SK-N-SH treated with all-trans-retinoic acid at 6 μM for 48 hours (cell line): Measurements from ENCODE around the gene OR11A1.

Experiments
- BACH2 ChIP-seq: fragments of 250-450 bp; sonication (Bioruptor Pico); IDR thresholded peaks from 2 replicates; pipeline ENCODE4 v1.9.0; 2021; ENCODE audit warnings: mild to moderate bottlenecking, borderline replicate concordance
- CREB5 ChIP-seq: fragments of 250-450 bp; sonication (Bioruptor Pico); IDR thresholded peaks from 2 replicates; pipeline ENCODE4 v1.5.1; 2020; ENCODE audit warnings: low read depth, mild to moderate bottlenecking, moderate library complexity
- ESRRG ChIP-seq: fragments of 250-450 bp; sonication (Bioruptor Pico); IDR thresholded peaks from 2 replicates; pipeline ENCODE4 v1.6.1; 2021; ENCODE audit warnings: mild to moderate bottlenecking
- OSR1 ChIP-seq: fragments of 250-450 bp; sonication (Bioruptor Pico); IDR thresholded peaks from 2 replicates; pipeline ENCODE4 v1.8.0; 2022; ENCODE audit warnings: moderate library complexity, mild to moderate bottlenecking, inconsistent platforms
- PATZ1 ChIP-seq: fragments of 250-450 bp; sonication (Bioruptor Pico); IDR thresholded peaks from 2 replicates; pipeline ENCODE4 v1.8.0; 2020; ENCODE audit warnings: mild to moderate bottlenecking, moderate library complexity, borderline replicate concordance
- PPARA ChIP-seq: fragments of 250-450 bp; sonication (Bioruptor Pico); IDR thresholded peaks from 2 replicates; pipeline ENCODE4 v1.5.0; 2020; ENCODE audit warnings: mild to moderate bottlenecking, borderline replicate concordance
- RARB ChIP-seq: fragments of 250-450 bp; sonication (Bioruptor Pico); IDR thresholded peaks from 2 replicates; pipeline ENCODE4 v1.8.0; 2021; ENCODE audit warnings: mild to moderate bottlenecking, moderate library complexity
- ZFP30 ChIP-seq: fragments of 450-650 bp; formaldehyde crosslinking; IDR thresholded peaks from 2 replicates; pipeline ENCODE4 v1.5.0; 2022; ENCODE audit warnings: mild to moderate bottlenecking, moderate library complexity
- ZNF8 ChIP-seq: fragments of 450-650 bp; formaldehyde crosslinking; IDR thresholded peaks from 2 replicates; pipeline ENCODE4 v1.5.0; 2020; ENCODE audit warnings: mild to moderate bottlenecking, moderate library complexity

GRCh38 chr6:29451471-29452193 is 5.2 kb downstream of the OR11A1 start:
- no peak for TF ChIP-seq PPARA
- TF ChIP-seq PATZ1 (CRISPR knock-in tag): no peak
- no peak for TF ChIP-seq CREB5 (CRISPR knock-in tag)
- no peak for TF ChIP-seq RARB
- TF ChIP-seq ZFP30 (CRISPR knock-in tag): no peak
- no peak for TF ChIP-seq BACH2 (CRISPR knock-in tag)
- TF ChIP-seq ZNF8 (CRISPR knock-in tag): no peak
- no peak for TF ChIP-seq OSR1
- TF ChIP-seq ESRRG (CRISPR knock-in tag): no peak
